HG03060 (cell line): ENCODE results near the gene TAS2R60.

ENCODE experiments used
- ATAC-seq: cut with Tn5 transposase; IDR thresholded peaks from one replicate; pipeline ENCODE4 v1.9.1; 2021; ENCODE audit warnings: low read depth, moderate number of reproducible peaks; ENCODE audit not compliant: unreplicated experiment

The TAS2R60 gene

DNA sequence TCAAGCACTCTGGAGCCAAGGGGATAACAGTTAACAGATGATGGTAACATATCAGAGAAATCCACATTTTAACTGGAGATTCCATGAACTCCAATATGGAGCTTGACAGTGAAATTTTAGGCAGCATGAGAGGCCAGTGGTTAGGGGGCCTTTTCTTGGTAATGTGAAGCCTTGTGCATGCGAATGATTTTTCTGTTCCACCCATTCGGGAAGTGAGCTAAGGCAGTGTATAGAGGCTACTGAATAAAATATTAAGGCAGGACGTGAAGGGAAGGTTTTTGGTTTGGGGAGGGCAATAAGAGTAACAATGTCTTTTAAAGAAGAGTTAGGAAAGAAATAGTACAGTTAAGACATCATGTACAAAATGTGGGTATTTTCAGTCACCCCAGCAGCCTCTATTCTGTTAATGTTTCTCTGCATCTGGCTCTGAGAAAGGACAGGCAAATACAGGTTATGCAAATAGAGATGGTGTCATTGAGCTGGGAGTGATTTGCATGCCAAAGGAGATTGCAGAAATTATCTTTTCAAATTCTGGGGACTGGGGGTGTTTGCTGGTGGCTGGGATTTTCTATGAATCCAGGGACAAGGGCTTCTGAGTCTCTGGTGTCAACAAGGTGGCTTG lies 6.8 kb upstream of the TAS2R60 start:
- peak; percentile 79 for ATAC-seq

DNA sequence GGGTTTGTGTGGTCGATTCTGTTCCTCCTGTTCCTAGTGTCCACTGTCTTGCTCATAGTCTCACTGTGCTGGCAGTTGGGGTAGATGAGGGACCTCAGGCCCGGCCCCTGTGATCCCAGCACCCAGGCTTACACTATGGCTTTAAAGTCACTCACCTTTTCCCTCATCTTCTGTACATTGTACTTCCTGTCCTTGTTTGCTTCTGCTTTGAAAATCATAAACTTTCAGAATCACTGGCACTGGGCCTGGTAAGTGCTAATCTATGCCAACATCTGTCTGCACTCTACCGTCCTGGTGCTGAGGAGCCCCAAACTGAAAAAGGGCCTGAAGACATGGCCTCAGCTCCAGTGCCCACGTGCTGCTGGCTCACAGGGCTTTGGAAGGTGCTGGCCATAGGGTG lies 5.7 kb upstream of the TAS2R60 start:
- ATAC-seq = no peak

DNA sequence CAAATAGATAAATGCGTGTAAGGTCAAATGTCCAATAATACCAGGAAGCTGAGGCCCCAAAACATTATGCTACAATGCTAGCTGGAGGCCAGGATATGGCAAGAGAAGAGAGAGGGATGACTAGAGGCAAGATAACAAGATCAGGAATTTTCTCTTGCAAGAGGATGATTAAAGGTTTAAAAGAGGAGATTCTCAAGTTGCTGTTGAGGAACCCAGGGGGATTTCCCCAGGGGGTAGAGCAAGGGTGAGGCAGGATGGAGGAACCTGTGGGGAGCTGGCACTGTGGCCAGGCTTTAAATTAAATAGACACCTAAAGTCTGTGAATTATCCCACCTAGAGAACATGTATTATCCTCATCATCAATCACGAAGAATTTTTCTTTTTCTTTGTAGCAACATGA lies 3.4 kb upstream of the TAS2R60 start:
- no peak for ATAC-seq

DNA sequence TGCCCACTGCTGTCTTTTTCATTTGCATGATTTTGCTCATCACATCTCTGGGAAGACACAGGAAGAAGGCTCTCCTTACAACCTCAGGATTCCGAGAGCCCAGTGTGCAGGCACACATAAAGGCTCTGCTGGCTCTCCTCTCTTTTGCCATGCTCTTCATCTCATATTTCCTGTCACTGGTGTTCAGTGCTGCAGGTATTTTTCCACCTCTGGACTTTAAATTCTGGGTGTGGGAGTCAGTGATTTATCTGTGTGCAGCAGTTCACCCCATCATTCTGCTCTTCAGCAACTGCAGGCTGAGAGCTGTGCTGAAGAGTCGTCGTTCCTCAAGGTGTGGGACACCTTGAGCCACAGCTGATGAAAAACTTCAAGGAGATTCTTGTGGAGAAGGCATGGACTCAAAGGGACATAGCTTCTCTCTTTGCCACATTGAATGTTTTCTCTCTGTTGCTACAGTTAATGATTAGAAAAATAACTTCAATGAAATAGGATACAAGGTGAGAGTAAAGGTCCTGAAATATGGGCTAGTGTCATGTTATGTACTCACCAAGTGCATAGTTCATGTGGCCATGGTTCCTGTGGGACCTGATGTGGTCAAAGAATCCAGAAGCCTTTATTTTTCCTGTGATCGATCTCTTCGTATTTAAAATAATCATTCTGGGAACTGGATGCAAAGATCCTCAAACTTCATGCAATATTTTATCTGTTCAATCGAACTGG lies 970 bp downstream of the TAS2R60 start:
- ATAC-seq = no peak

DNA sequence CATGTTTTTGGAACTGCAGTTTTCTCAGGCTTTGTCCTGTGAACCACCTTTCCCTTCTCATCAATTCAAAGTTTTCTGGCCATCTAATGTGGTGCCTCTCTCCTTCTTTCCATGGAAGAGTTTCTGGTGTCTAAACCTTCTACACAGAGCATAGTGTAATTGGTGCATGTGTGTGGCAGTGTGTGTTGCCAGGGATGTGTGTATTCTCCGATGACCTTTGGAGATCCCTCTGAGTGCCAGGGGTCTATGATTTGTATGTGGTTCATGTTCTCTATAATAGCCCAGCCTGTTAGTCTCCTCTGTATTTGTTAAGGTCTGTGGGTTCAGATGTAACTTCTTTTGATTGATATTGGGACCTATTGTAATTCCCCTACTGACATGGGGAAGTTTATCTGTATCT lies 1.5 kb downstream of the TAS2R60 start:
- no peak for ATAC-seq

DNA sequence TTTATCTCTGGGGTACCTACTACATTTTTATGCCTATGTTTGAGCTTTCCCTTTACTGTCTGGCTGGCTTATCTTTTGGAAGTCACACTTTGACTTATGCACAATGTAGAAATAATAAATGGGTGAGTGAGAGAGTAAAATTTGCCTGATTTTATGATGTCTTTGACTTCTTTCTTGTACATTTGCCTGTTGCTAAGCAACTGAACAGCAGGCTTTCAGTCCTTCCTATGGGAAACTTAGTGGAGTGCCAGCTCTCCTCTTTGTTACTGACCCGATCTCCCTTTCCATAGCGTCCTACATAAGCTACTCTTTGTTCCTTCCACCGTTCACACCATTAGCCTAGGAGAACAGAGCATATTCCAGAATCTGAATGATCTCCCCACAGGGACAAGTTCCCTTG lies 4.2 kb downstream of the TAS2R60 start:
- ATAC-seq = no peak

DNA sequence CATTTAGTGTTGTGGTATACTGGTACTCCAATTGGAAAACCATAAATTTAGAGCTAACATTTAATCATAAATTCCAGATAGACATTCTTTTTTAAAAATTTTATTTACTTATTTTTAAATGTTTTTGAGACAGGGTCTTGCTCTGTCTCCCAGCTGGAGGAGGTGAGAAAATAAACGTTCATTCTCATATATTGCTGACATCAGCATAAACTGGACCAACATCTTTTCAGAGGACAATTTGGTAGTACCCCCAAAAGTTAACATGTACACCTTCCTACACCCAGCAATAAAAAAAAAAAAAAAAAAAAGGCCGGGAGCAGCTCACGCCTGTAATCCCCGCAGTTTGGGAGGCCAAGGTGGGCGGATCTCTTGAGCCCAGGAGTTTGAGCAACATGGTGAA lies 5.2 kb downstream of the TAS2R60 start:
- ATAC-seq = no peak

DNA sequence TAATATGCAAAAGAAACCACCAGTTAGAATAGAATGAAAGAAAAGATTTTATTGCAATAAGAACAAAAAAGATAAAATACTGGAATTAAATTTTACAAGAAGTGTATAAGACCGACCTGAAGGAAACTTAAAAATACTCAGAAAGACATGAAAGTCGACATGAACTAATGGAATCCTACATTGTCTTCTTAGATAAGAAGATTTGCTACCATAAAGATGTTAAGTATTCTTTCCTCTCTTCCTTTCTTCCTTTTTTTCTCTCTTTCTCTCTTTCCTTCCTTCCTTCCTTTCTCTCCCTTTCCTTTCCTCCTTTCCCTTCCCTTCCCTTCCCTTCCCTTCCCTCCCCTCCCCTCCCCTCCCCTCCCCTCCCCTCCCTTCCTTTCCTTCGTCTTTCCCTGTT lies 6.5 kb downstream of the TAS2R60 start:
- ATAC-seq = no peak

DNA sequence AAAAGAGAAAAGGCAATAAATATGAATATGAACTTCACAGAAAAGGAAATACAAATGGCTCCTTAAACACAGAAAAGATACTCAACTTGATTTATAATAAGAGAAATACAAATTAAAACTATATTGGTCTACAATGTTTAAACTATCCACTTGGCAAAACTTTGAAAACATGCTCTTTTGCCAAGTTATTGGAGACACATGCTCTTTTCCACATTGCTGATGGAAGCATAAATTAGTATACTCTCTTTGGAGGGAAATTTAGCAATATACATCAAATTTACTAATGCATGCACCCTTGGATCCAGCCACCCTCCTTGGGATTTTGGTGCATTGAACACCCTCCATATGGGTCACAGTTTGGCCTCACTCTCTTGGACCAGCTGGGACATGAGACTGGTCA lies 7.9 kb downstream of the TAS2R60 start:
- ATAC-seq = no peak

DNA sequence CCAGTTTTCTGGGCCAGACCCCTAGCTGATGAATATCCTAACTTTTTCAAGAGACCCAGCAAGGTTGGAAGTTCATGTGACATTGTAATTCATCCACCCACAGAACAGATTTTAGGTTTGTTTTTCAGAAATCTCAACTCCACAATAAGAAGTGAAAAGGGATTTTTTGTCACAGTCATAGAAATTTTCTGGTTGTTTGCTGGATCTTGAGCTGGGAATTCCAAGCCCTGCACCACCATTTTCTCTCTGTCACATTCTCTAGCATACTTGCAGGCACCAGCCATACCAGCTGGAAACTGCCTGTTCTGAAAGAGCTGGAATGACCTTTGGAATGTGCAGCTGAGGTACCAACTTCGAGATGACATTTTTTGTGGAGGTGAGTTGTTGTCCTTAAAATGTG lies 8.5 kb downstream of the TAS2R60 start:
- ATAC-seq = no peak

DNA sequence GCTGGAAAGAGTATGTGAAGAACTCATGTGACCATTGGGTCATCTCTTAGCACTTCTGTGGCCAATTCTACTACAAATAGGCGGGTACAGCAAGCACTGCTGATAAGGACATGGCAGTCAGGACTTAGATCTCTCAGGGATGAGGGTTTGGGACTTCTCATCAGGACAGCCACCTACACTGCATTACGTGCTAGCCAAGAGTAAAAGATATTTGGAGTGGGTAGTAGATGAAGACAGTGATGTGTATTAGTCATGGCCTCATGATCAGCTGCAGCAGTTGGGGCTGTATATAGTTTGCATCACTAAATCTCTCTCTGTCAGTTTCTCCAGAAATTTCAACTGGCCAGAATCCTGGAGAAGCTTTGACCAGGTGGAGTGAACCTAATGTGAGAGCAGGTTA lies 9.2 kb downstream of the TAS2R60 start:
- ATAC-seq = no peak

DNA sequence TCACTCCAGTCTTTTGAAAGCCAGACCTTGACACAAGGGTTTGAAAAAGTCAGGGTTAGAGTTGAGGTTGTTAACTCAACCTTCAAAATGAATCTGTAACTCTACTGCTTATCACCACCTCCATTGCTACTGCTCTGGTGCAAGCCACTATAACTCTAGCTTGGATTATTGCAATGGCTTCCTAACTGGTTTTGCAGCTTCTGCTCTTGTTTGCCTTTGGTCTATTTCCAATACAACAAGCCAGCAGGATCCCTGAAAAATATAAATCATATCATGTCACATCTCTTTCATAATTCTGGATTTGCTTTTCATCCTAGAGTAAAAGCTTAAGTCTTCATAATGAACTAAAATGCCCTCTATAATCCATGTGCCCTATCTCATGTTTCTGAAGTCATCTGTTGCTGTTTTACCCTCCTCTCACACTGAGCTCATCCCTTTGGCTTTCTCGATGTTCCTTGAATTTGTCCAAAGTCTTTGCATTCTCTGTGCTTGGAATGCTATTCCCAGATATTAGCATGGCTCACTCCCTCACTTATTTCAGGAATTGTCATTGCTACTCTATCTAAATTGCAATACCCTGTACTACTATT lies 10.9 kb downstream of the TAS2R60 start:
- no peak for ATAC-seq

DNA sequence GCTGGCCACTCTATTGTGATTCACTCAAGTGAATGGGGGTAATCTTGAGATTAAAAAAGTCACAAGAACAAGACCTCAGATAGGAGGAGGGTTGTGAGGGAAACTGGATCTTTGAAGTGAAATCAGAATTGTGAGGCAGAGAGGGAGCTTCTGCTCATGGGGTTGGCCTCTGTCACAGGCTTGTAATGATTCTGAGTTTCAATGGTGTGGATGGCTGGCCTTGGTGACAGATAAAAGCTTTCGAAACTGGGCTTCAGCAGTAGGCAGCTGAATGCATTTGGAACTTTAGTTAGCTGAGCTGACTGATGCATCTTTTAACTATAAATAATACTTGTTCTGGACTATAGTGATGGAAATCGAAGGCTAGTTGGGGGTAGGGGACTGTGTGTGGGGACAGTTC lies 12.2 kb downstream of the TAS2R60 start:
- no peak for ATAC-seq

DNA sequence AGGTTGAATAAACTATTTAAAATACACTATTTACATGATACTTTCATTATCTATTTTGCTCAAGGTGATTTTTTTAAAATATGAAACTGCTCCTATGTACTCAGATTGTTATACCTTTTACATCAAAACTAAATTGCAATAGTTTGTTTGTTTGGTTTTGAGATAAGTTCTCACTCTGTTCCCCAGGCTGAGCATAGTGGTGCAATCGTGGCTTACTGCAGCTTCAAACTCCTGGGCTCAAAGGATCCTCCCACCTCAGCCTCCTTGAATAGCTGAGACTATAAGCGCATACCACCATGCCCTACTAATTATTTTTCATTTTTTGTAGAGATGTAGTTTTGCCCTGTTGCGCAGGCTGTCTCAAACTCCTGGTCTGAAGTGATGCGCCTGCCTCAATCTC lies 12.7 kb downstream of the TAS2R60 start:
- ATAC-seq = no peak

DNA sequence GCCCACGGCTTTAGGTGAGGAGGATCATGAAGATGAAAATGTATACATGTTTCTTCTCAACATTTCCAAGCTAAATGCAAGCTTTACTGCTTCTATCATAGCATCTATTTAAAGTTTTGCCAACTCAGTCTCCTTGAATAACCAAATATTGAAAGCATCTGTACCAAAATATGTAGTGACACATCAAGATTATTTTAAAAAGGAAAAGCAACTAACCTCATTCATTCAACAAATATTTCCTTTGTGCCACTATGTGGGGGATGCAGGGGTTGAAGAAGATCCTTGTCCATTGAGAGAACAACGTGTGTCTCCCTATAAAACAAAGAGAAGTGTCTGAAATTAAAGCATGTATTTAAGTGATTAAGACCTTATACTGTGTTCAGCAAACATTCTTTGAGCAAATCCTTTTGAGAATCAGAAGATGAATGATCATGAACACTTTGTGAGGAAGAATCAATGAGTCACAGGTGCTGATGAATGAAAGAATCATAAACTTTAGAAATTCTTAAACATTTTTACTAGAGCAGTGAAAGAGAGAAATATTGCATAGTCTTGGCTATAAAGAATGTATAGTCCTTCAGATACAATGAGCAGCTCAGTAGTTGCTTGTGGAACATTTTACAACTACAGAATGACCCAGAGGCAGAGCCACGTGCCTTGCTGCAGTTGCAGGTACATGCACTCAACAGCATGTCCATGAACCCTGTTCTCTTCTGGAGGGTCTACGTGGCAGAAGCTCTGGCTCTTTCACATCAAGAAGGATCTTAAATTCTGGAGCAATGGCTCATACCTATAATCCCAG lies 13.9 kb downstream of the TAS2R60 start:
- no peak for ATAC-seq

DNA sequence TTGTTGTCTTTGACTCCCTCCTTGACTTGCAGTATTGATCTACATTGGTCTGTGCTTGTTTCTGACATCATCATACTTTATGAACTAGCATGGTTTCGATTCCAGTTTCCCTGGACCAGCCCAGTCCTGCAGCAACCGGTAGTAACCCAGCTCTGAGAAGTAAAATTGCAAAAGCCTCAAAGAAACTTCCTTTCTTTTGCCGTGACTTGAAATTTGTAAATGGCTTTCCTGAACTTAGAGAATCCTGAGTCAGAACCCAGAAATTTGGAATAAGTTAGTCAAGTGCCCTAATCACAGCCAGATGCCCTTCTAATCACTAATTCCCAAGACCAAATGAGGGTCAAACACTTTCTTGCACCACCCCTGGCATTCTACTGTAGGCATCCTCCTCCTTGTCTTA lies 15.0 kb downstream of the TAS2R60 start:
- no peak for ATAC-seq

DNA sequence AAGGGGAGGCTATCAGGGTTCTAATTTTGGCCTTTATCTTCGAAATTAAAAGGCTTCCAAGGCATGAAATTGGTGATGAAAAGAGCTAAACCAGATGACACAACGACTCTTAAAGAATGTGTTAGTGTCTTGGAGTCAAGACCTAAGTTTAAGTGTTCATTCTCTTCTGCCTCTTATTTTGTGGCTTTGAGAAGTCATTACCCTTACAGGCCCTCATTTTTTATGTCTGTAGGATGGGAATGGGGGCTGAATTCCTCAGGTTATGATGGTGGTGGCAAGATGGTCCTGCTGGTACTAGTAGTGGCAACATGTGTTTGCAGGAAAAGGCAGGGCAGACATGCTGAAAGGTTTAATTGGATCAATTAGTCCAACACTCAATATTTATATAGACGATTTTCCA lies 15.4 kb downstream of the TAS2R60 start:
- ATAC-seq = no peak

DNA sequence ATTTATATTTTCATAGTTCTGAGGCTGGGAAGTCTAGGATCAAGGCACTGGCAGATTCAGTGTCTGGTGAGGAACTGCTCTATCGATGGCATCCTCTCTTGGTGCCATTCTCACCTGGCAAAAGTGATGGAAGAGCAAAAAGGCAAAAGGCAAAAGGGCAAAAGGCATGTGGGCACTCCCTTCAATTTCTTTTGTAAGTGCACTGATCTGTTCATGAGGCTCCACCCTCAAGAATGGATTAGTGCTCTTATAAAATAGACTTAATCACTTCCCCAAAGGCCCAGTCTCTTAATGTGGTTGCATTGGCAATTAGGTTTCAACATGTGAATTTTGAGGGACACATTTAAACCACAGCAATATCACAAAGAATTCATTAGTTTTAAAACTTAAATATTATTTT lies 16.1 kb downstream of the TAS2R60 start:
- no peak for ATAC-seq

DNA sequence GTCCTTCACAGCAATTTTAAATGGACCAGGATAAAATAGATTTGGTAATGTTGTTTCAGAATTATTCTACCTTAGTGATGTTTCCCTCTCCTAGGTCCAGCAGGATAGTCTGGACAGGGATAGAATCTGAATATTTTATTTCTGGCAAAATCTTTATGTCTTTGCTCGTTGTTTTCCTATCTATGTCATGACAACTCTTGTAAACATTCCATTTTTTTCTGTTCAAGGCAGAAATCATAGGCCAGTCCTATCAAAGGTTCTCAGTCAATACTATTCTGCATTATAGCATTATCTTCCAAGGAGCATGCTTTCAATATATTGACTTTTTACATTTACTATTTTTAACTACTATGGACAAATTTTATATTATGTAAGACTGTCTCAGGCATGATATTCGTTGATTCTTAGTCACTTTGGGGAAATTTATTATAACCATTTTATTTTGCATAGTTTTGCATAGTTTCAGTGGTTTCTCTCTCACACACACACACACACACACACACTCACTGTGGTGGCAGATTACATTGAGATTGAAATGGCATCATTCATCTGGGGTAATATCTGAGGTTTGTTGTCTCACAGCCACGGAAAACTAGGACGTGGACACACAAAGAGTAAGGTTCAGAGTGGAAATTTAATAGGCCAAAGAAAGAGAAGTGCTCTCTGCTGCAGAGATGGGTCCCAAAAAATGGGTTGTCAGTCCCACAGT lies 17.2 kb downstream of the TAS2R60 start:
- no peak for ATAC-seq

DNA sequence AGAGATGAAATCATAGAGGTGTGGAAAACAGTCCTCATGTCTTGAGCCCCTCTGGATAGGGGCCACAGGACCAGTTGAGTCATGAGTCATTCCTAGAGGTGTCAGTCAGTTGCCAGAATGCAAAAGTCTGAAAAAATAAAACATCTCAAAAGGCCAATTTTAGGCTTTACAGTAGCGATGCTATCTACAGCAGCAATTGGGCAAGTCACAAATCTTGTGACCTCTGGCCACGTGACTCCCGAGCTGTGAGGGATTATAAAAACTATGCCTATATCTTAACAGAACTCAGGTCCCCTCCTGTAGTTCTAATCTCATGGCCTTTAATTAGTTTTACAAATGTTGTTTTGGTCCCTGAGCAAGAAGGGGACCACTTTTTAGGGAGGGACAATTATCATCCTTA lies 18.8 kb downstream of the TAS2R60 start:
- ATAC-seq = no peak

DNA sequence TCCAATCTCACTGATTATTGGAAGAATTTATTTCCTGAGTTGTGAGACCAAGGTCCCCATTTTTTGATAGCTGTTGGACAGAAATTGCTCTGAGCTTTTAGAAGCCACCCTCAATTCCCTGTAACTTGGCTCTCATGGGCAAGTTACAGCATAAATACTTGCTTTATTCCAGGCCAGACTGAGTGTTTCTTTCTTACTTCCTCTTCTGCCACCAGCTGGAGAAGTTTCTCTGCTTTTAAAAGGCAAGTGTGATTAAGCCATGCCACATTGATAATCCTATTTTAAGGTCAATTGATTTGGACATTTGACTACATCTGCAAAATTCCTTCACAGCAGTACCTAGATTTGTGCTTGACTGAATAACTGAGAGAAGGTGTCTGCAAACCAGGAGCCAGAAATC lies 20.3 kb downstream of the TAS2R60 start:
- no peak for ATAC-seq
